Lower leg skin (tissue), 4 donors: ENCODE results near the gene R3HDM2. TPM values are rescaled to one million over a fixed set of nuclear protein-coding genes. Genes with fewer than 3 reads are reported as not detected.
"Not testable (repeated sequence)": the region's sequence is repeated elsewhere in the genome, so short reads cannot be mapped to it uniquely, and the experiment has no call there.

Experiments
- DNase-seq, 2 donors: peaks; one replicate each; pipeline ENCODE4 v3.0.0-alpha.2; 2019; ENCODE audit warnings: low spot score in 2 of 2
- H3K4me3 ChIP-seq: fragments of 200-600 bp; sonication (generic); 2 replicates; pipeline ENCODE4 v1.5.1; 2017; ENCODE audit warnings: mild to moderate bottlenecking, low read depth; ENCODE audit not compliant: poor library complexity, severe bottlenecking
- CTCF ChIP-seq, 3 donors: fragments of 450-650 bp; IDR thresholded peaks; one replicate each; pipeline ENCODE4 v1.5.1; 2016; ENCODE audit warnings: antibody characterized with exemption in 3 of 3, mild to moderate bottlenecking in 3 of 3, moderate library complexity in 2 of 3
- POLR2A ChIP-seq, 2 donors: fragments of 450-650 bp; IDR thresholded peaks; one replicate each; pipeline ENCODE4 v1.6.1; 2016 to 2017; ENCODE audit warnings: antibody characterized with exemption in 2 of 2, mild to moderate bottlenecking in 1 of 2, moderate library complexity in 1 of 2
- WGBS, 2 donors: methylation state at CpG; one replicate each; pipeline ENCODE4 v1.1.5; 2018; 5-methylcytosine and 5-hydroxymethylcytosine counted together
- intact Hi-C: fragments of 100-400 bp; cut with DNase I; formaldehyde crosslinking; loops from one replicate; pipeline ENCODE4 v1.15.0; 2023; ENCODE audit warnings: low total_unique reads
- total RNA-seq, 4 donors: library from RNA; depleted of rRNA; stranded (reverse); fragments of >200 nt; gene quantifications; one replicate each; pipeline ENCODE4 v1.1.0, GENCODE V29; 2016

R3HDM2 gene
- total RNA-seq, 4 donors from 2014 or later: 37.2 to 64.6 (median 54.3) TPM

GRCh38 chr12:57278465-57279381 is 152.1 kb downstream of the R3HDM2 start:
- no peak for DNase-seq
- TF ChIP-seq POLR2A (IDR thresholded peaks at IDR 0.05) (no peak), CTCF (IDR thresholded peaks at IDR 0.05) (no peak)
- H3K4me3 ChIP-seq: no peak overlapping the region
- intact Hi-C loops: no loop called here
- WGBS, 2 donors: 92 to 93% methylated on average over 15 of the region's 15 CpGs

- WGBS, 2 donors: 82% methylated on average over 4 of the region's 4 CpGs
- H3K4me3 ChIP-seq: no peak overlapping the region
- intact Hi-C loops: no loop called here
- DNase-seq: no peak
- TF ChIP-seq CTCF (IDR thresholded peaks at IDR 0.05) (no peak), POLR2A (IDR thresholded peaks at IDR 0.05) (no peak)
Observed at GRCh38 chr12:57276935-57277563, 153.8 kb downstream of the R3HDM2 start.

GRCh38 chr12:57276233-57276632 is 154.6 kb downstream of the R3HDM2 start:
- intact Hi-C loops, H3K4me3 ChIP-seq, DNase-seq: not testable (repeated sequence)
- WGBS, 2 donors: 92 to 93% methylated on average over 6 of the region's 6 CpGs

- no peak overlapping the region for H3K4me3 ChIP-seq
- intact Hi-C loops: no loop called here
- no peak for TF ChIP-seq POLR2A (IDR thresholded peaks at IDR 0.05)
- TF ChIP-seq CTCF (IDR thresholded peaks at IDR 0.05): no peak
- DNase-seq: no peak
Observed at GRCh38 chr12:57273516-57273915, 157.3 kb downstream of the R3HDM2 start.

- no peak overlapping the region for H3K4me3 ChIP-seq
- intact Hi-C loops: no loop called here
- TF ChIP-seq CTCF (IDR thresholded peaks at IDR 0.05): no peak
- no peak for TF ChIP-seq POLR2A (IDR thresholded peaks at IDR 0.05)
- WGBS, 2 donors: 78 to 85% methylated on average over 7 of the region's 7 CpGs
- no peak for DNase-seq
Observed at GRCh38 chr12:57272337-57273151, 158.3 kb downstream of the R3HDM2 start.
